GM21360 (cell line): Measurements from ENCODE around the gene SCFD2.
"Not testable (repeated sequence)": the region's sequence is repeated elsewhere in the genome, so short reads cannot be mapped to it uniquely, and the experiment has no call there.

Source experiments
- ATAC-seq: cut with Tn5 transposase; IDR thresholded peaks from one replicate; pipeline ENCODE4 v1.9.1; 2021; ENCODE audit warnings: mild to moderate bottlenecking, moderate library complexity; ENCODE audit not compliant: unreplicated experiment

SCFD2 gene

DNA sequence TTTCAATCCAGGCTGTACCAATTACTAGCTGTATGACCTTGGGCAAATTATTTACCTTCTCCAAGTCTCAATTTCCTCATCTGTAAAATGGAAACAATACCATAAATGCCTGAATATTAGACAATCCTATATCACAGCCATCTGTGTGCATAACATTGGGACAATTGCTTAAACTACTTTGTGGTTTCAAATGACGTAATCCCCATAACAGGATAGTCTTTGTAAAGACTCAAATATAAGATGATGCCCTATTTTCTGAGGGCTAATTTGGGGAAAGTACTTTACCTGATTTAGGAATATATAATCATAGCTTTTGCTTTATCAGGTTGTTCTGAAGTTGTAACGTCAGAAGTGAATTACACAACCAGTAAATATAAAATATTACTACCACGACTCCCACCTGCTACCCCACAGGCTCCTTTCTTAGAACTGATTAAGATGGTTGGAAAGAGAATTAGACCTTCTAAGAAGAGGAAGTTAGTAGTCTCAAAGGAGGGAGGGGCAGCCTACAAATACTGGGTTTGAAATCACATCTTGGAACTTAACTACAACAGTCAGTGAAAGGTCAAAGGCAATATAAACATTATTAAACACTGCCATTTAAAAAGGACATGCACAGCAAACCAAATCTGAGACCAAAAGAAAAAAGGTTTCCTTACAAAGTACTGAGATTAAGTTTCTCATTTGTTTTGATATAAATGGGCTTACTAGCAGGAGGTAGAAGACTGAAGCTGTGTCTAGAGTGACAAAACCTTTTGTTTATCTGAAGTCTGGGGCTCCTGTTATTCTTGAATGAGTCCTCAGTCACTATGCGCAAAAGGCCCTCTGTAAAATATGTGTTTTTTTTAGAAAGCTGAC is 215.0 kb downstream of the SCFD2 start:
- ATAC-seq, result no peak

DNA sequence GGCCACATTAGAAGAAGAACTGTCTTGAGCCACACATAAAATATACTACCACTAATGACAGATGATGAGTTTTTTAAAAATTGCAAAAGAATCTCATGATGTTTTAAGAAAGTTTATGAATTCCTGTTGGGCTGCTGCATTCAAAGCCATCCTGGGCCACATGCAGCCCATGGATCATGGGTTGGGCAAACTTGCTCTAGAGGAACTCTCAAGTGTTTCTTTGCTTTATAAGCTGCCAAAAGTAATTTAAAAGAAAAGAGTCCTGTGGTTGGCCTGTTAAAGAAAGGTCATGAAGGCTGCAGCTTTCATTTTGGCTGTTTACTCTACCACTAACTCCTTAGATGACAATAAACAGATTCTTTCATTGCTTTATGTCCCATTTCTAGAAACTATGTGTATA is 218.2 kb downstream of the SCFD2 start:
- ATAC-seq, result no peak

DNA sequence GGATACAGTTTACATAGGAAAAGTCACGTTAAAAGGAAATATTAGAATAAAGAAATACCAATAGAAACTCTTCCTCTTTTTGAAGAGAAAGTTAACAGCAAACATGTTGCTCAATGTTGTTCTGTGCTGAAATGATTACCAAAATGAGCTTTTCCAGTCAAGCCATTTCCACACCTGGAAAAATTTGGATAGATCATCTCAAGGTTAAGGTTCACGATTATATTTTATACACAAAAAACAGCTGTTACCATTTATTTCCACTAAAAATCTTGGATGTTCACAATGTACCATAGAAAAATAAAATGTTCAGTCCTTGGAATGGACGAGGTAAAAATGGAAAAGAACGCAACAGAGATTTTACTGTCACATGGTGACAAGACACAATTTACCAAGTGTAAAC is 218.7 kb downstream of the SCFD2 start:
- no peak for ATAC-seq

DNA sequence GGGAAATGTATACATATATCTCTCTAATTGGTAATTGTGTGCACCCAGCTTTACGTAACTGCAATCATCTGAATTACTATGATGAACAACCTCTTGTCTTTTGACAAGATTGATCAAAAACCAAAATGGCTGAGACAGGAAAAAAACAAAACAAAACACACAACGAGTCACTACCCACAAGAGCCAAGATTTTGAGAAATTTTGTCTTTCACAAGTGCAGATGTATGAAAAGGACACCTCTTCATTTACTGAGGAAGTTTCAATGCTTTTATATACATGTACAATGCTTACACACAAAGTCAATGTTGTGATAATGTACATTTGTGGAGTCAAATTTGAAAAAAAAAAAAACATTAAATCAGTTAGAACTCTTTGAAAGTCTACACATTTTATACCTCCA is 224.6 kb downstream of the SCFD2 start:
- ATAC-seq, result no peak

DNA sequence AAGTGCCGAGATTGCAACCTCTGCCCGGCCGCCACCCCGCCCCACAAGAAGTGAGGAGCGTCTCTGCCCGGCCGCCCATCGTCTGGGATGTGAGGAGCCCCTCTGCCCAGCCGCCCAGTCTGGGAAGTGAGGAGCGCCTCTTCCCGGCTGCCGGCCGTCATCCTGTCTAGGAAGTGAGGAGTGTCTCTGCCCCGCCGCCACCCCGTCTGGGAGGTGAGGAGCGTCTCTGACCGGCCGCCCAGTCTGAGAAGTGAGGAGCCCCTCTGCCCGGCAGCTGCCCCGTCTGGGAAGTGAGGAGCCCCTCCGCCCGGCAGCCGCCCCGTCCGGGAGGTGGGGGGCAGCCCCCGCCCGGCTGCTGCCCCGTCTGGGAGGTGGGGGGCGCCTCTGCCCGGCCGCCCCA is 226.6 kb downstream of the SCFD2 start:
- not testable (repeated sequence) for ATAC-seq

DNA sequence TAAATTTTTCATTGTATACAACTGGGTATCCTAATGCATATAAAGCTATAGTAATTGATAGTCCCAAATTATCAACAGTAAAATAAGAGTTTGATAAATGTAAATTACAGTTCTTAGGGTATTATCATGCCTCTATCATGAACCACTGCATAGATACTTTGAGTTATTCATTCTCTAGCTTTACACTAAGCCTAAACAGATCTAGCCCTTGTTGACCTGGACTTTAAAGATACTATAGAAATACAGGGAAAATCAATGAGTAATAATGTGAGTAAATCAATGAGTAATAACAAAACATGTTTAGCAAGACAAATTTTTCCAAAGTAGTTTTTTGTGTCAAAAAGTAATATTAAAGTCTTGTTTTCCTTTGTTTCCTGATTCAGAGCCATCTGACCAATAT is 228.4 kb downstream of the SCFD2 start:
- no peak for ATAC-seq

DNA sequence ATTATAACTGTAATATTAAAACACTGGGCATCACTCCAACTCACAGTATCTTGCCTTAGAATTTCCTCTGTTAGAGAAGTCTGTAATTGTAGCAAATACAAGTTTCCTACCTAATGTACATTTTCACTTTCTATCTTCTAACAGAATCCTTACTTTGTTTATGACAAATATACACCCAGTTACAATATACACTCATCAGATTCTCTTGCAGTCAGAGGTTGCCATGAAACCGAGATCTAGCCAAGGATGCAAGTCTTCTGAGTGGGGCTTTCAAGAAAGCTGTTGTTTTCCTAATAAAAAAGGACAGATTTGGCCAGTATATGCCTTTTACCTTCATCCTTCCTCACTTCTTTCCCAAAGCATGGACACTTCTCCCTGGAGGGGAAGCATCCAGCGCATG is 228.9 kb downstream of the SCFD2 start:
- no peak for ATAC-seq

DNA sequence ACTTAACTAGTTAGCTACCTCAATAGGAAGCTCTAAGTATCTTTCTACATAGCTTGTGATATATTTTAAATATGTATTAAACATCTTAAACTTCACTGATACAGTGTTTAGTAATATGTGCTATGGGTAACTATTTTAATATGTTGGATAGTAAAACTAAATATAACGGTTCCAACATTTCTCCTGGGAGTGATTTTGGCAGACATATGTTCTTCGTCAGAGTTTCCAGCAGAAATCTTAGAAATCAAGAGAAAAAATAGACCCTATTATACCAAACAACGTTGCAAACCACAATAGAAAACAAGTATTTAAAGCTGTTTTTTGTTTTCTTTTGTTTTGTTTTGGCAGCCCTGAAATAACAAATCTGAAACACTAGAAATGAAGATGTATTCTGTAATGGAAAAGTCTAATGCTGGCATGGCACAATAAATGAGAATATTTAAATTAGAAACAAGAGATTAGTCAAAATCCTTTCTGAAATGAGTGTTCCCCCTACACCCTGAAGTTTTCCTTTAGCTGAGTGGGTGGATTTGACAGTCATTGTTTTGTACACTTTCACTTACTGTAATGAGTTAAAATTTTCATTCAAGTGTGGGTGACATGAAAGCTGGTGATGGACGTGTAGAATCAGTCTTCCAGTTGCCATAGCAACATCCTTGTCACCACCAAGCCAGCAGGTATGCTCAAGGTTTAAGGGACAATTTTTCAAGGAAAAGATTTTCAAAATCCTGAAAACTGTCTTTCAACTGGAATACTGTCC is 233.5 kb downstream of the SCFD2 start:
- peak; percentile 63 for ATAC-seq

DNA sequence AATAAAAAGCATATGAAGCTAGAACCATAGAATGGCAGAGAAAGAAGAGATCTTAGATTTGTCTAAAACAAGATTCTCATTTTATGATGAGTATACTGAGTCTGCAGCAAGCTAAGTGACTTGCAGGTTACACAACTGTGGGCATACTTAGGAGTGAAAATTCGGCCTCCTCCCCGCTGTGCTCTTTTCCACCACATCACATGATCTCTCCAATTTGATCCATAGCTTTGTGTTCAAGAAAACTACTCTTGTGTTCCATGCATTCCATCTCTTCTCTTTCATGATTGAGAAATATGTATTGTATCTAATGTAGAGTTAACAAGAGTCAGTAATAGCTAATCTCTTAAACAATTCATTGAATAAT is 234.3 kb downstream of the SCFD2 start:
- ATAC-seq, result no peak

DNA sequence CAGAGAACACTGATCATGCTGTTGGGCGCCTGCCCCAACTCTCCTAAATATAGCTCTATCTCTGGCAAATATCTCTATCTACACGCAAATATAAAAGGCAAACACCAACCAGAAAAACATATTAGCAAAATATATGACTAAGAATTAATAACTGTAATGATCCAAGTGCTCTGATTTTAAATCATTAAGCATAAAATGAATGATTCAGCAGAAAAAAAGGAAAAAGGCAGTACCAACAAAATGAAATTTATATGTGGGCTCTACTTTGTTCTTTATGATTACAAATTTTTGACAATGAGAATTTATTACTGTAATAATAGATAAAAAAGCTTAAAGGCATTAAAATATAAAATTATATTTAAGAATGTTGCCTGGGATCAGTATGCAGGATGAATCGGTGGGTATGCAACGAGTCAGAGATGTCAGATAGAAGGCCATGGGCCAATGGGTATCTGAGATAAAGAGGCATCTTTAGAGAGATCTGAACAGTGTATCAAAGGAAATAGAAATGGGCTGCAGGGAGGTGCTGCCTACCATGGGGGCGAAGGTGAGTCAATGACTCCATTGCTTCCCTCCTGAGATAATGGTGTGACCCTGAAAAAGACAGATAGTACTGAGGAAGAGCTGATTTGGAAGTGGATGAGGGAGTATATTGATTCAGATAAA is 234.8 kb downstream of the SCFD2 start:
- ATAC-seq, result no peak

DNA sequence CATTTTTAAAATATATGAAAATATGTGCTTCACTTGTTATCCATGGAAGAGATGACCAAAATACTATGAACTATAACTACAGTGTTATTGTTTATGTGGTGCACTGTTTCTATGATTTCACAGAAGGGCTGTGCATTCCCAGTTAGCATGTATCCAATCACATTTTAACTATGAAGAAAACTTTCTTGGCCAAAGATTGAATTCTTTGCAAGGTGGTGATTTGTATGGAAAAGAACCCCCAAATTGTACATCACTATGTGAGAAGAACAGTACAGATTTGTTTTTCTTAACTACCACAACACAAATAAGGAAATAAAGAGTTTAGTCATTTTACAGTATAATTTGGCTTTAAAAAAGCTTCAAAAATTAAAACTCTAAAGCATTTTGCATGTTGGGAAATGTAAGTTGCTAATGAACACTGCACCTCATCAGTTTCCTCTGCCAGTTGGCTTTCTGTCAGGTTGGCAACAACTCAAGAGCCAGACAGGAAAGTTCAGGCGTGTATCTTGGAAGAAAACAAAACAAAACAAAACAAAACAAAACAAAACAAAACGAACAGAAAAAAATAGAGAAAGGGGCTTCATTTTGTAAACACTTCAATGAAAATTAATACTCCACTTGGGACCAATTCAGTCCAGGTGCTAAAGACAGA is 237.0 kb downstream of the SCFD2 start:
- no peak for ATAC-seq

DNA sequence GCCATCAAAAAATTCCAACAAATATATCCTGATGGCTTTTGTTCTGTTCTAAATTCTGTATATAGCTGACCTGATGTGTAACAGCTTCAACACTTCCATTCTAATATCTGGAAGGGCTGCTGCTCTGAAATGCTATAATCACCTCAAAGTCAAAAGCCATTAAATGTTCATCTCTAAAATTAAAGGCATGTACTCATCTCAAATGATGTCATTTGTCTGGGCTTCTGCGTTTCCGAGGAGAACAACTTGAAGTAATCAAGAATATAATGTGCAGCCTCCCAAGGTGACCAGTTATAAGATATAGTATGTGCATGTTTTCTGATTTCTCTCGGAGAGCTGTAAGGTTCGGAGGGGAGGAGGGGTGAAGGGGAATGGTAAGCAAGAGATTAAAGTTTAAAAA is 237.6 kb downstream of the SCFD2 start:
- ATAC-seq, result no peak

DNA sequence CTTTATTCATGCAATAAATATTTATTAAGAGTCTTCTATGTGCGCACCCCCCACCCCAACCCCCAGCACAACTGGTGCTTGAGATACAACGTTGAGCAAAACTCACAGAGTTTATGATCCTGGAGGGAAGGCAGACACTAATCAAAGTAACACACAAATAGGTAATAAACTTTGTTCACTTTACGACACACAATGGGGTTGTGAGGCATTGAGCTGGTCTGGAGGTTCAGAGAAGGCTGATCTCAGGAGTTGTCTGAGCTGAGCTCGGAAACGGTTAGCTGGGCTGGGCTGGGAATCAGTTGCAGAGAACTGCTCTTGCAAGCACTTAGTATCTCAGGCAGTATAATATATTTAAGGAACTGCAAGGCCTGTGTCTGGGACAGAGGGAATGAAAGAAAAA is 238.5 kb downstream of the SCFD2 start:
- no peak for ATAC-seq

DNA sequence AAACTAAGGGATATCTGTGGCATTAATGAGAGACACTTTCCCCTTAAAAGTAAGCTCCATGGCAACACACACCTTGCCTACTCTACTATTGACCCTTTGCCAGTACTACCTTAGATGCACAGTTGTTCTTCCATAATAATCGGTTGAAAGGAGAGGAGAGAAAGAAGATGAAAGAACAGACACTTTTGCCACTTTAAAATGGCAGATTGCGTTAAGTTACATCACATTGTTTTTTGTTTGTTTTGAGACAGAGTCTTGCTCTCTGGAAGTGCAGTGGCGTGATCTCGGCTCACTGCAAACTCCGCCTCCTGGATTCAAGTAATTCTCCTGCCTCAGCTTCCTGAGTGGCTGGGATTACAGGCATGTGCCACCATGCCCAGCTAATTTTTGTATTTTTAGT is 239.8 kb downstream of the SCFD2 start:
- no peak for ATAC-seq

DNA sequence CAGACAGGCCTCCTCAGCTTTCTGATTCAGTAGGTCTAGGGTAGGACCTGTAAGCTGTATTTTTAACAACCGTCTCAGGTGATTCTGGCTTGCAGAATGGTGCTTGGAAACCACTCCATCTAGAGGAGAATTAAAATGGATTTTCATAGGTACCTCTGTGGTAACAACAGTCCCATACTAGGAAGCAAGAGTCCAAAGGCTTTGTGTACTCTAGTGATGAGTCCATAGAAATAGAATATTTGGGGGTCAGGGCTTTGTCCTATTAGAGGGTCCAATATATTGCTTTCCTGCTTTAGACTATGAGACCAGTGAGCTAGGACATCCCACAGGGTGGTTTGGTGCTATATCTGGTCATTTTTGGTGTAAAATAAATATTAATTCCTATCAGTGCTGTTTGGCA is 242.0 kb downstream of the SCFD2 start:
- ATAC-seq, result no peak

DNA sequence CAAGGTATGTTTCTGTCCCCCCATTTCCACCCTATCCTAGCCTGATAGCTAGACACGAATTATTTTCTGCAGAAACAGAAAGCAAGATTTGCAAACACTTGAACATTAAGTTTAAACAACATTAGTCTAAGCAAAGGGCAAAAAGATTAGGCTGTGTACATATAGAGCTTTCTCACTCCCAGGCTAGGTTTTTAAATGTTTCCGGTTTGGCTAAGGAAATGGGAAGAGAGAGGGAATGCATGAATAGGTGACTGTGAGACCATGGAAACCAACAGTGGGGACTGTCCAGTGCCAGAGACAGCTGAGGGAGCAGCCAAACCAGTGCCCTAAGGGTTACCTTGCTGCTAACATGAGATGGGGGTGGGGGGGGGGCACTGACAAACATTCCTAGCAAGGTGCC is 242.7 kb downstream of the SCFD2 start:
- no peak for ATAC-seq

DNA sequence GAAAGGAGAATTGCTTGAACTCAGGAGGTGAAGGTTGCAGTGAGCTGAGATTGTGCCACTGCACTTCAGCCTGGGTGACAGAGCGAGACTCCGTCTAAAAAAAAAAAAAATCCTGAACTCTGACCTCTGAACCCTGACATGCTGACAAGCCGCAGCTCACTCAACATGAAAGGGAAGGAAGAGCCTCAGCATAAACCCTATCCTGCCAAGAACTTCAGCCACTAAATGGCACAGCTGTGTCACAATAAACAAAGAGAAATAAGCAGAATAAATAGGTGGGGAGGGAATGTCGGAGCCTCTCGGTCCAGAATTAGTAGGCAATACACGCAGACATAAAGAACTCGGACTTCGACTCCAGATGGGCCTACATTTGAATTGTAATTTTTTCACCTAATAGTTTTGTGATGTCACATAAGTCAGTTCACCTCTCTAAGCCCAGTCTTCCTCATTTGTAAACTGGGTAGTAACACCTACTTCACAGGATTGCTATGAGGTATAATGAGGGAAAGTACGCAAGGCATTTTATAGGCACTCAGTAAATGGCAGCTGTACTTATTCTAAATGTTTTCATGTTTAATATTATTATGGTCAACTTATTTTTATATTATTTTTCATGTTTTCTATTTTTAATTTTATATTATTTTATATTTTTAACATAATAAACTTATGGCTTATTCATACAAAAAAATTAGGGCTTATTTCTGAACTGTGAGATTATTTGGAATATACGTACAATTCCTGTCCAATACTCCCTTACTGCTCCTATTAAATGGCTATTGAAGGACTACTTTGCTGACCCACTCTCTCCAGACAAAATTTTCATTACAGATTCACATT is 243.4 kb downstream of the SCFD2 start:
- no peak for ATAC-seq

DNA sequence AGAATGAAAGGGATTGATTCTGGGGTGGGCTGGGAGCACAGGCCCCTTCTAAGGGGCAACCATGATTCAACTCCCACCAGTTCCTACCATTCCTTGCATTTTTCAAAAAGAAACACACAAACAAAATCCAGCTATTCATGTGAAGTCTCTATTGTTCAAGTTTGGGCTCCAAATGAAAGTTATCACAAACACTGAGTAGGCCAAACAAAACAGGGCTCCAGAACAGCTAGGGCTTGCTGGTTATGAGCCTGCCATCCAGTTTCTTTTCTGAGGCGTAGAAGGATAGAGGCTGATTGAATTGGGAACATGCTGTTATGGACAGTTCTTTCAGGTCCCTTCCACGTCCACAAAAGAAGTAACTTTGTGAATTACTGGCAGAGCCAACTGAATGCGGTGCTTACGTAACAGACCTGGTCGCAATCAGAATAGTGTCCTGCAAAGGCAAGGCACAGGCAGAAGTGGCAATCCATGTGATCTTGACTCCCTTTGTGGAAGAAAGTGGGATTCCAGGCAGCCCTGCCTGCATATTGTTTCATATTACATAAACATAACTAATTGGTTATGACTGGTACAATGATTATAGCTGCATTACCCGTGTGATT is 244.5 kb downstream of the SCFD2 start:
- ATAC-seq, result no peak

DNA sequence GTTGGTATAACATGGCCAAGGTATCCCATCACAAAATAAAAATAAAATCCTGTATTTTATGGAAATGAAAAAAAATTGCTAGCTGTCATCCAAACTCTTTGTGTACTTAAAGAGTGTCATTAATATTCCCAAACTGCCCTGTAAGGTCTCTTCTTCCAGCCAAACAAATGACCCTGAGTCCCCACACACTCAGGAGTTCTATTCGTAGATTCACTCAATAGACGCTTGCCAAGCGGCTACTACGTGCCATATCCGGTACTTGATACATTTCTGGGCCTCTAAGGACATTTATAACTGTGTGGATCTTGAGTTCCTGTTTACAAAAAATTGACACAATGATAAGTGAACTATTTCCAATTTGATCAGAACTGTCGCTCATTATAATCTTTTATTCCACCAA is 245.1 kb downstream of the SCFD2 start:
- no peak for ATAC-seq

DNA sequence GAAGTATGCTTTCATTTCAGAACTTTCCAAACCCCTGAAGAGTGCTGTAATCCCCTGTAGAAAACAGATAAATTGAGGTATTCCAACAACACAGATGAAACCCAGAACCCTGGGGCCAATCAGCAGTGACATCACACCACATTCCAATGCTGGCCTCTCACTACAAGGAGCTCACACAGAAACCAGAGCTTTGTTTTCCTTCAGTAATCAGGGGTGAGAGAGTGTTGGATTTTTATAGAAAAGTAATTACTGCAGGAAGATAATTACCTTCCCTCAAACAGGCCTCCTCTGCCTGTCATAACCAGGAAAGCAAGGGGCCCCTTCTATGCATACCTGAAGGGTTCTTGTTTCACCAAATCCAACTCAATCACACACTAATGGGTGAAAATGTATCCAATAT is 246.2 kb downstream of the SCFD2 start:
- no peak for ATAC-seq
